CD1c-positive myeloid dendritic cell (primary cell): ENCODE data around the gene ATG2A.
"Not testable (repeated sequence)": the region's sequence is repeated elsewhere in the genome, so short reads cannot be mapped to it uniquely, and the experiment has no call there.

Experiments
- DNase-seq: peaks from one replicate; pipeline ENCODE4 v3.0.0-alpha.2; 2016; ENCODE audit errors: extremely low spot score

The ATG2A gene

DNA sequence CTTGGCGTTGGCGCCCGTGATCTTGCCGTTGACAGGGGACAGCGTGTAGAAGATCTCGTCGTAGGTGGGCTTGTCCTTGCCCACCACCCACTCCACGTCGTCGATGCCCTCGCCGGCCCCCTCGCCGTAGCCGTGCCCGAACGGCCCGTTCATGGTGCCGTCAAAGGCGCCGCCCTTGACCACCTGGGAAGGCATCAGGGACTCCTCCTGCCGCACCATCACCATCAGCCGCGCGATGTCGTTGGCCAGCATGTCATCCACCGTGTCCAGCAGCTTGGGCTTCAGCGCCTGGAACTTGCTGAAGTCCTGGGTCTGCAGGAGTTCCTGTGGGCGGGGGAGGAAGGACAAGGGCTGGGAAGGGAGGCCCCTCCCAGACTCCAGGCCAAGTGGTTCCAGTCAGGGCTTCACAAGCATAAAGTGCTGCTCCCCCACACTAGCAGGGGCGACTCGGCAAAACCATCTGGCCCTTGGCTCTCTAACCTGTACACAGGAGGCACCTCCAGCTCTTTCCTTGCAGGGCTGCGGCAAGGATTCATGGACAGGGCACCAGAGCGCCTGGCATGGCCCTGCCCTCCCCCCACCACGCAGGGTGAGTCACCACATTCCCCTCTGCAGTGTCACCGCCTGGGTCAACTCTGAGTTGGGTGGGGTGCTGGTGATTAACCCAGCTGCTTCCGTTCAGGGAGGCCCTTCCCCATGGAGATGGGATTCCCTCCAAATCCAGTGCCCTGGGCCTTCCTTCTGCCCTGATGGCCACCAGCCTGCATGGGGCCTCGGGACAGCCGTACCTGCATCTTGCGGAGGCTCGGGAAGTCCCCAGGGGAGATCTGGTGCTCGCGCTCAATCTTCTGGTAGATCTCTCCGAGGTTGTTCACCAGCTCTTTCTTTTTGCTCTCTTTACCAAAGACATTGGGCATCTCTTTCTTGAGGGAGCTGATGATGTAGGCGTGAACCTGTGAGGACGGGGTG is 62.2 kb downstream of the ATG2A start:
- DNase-seq: peak; percentile 76

DNA sequence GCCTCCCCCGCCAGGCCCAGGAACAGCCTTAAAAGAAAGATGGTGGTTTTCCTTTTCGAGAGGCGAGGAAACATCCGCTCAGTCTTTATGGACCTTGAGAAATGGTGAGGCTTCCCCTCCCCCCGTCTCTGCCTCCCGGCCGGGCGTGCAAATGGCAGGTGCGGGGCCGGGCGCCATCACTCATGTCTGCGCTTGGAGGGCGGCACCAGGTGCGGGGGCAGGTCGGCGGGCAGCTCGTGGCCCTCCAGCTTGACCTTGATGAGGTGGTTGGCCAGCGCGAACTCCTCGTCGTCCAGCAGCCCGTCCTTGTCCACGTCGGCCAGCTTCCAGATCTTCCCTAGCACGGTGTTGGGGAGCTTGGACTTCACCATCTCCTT is 62.9 kb downstream of the ATG2A start:
- no peak for DNase-seq

DNA sequence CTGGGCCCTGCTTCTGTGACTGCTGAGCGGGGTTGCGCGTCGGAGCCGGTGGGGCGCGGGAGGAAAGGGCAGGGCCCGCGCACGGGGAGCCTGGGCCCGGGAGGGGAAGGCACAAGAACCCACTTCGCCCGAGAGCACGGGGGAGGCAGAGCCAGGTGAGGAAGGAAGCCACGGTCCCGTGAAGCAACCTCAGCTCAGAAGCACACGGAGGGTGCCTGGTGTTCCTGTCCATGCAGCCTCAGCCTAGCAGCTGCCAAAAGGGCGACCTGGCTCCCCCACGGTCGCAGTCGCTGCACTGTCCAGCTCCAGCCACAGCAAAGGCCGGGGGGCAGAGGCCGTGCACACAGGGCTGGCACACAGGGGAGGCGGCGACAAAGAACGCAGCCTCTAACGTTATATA is 63.3 kb downstream of the ATG2A start:
- peak; percentile 42 for DNase-seq

DNA sequence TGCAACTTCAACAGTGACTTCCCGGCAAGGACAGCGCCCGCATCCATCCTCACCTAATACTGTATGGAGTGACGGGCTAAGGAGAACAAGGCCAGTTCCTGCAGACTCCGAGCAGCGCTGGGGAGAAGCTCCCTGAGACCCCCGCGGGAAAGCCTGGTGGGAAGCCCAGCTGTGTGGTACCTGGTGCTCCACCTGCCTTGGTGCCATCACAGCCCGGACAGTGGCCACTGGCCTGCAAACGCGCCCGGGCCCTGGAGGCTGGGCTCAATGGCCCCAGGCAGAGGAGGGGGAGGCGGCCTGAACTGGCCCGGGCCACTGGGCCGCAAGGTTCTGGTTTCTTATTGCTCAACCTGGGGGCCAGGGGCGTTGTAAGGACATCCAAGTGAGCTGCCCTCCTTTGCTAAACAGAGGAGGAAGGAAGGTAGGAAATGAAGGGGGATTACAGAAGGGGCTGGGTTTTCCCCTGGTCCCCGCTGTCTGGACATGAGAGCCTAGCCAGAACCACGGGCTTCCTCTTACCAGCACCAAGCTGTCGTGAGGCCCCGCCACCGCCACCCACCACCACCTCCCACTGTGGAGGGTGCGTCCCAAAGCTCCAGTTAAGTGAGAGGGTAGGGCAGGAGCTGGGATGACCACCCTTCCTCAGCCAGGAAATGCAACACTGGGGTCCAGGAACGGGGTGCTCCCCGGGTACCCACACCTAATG is 64.1 kb downstream of the ATG2A start:
- DNase-seq: peak; percentile 72

DNA sequence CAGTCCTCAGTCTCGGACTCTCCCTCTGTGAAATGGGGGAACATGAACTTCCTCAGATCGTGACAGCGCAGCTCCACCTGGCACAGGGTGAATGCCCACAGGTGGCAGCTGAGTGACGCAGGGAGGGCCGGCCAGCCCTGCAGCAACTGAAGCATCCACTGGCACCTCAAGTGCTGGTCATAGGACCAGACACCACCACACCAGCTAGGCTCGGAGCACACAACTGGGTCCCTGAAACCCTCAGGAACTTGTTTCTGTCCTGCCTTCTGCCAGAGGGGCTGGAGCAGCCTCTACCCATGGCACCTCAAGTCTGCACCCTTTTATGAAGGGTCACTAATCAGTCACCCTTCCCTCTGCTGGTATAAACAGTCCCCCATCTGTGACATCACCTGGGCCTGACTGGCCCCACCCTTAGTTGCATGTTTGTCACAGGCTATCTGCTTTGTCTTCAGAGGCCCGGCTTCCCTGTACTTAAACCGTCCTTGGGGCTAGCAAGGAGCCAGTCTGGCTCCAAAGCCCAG is 65.1 kb downstream of the ATG2A start:
- DNase-seq: no peak

DNA sequence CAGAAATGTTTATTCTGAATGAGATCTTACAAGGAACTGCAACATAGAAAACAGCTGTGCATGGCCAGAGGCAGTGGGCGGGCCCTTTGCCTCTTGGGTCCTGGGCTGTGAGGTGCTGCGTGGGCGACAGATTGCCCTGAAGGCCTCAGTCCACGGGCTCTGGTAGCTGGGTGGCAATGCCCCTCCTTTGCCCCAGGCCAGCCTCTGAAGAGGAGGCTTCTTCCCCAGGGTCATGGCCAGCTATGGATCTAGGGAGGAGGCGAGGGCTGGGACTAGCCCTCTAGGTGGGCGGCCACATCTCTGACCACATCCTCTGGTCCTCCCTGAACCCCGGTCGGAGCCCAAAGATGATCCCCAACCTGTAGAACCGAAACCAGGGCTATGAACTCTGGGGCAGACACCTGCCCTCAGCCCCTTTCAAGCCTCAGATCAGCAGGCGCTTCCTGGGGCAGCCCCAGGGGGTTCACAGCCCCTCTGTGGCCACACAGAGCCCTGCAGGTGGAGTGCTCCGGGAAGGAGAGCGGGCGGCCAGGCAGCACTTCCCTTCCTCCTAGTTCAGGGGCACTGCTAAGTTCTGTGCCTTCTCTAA is 65.9 kb downstream of the ATG2A start:
- DNase-seq: peak; percentile 77

DNA sequence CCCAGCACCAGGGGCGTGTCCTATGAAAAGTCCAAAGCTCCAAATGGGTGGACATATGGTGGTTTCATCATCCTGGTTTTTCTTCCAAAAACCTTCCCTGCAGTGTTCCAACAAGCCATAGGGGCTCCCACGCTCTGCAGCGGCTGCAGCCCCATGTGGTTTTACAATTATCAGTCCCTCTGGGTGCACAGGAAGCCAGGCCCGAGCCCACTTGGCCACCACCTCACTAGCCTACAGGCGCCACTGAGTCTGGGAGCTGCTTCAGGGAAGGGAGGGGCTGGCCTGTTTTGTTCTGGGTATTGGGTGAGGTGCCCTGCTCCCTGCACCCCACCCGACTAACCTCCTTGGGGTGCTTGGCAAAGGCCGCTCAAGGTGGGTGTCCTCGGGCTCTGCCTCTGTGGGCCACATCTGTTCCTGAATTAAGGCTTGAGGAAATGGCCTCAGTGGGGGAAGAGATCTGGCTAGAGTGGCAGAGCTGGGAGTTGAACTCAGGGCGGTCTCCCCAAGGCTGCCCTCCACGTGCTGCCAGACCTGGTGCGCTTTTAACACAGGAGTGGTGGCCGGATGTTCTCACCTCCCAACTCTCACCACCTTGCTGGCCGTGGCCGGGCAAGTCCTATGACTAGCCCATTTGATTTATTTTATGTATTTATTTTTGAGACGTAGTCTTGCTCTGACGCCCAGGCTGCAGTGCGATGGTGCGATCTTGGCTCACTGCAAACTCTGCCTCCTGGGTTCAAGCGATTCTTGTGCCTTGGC is 67.2 kb downstream of the ATG2A start:
- DNase-seq: no peak

DNA sequence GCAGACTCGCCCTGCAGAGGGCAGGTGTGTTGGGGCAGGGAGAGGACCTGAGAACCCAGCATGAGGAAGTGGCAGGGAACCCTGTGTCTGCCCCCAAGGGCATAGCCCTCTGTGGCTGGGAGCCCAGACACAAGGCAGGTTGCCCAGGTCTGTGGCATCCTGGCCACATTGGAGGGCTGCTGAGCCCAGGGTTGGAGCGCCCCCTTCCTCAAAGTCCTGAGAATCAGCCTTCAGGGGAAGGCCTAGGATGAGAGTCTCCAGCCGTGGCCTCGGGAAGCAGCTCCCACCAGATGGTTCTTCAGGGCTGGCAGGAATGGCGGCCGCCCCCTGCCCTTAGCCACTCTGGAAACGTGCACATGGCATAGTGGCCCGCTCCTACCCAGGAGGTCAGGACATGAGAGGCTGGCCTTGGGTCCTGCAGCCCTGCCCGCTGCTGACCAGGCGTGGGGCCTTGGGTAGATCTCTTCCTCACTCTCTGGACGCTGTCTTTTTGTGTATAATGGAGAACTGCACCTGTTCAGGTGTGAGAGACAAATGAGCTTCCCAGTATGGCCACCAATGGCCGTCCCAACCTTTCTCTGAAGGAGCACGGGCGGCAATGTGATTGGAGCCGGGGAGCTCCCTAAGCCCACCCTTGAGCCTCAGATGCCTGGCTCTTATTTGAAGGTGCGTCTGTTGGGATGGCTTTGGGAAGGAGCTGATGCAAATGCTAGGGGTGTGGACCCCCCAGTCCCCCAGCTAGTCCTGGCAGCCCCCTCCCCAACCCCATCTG is 68.0 kb downstream of the ATG2A start:
- no peak for DNase-seq

DNA sequence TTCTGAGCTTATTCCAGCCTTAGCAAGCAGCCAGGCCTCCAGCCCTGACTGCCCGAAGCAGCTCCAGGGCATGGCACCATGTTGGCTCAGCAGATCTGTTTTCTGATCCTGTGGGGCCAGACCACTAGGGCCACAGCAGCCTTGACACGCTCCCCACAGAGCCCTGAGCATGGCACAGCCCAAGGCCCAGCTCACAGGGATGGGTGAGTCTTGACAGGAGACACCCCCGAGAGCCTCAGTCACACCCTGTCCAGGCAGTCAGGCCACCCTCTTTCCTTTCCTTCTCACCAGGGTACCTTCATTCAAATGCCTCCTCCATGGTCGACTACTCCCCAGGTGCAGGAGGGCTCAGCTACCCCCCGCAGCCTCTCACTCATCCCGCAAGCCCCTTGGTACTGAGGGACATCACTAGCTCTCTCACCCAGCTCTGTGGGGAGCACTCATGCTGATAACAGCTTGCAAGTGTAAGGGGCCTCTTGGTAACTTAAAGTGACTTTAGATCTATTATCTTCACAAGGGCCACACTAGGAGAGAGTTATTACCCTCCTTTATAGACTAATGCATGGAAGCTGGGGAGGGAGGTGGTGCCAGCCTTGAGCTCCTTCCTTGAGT is 68.7 kb downstream of the ATG2A start:
- DNase-seq: no peak

DNA sequence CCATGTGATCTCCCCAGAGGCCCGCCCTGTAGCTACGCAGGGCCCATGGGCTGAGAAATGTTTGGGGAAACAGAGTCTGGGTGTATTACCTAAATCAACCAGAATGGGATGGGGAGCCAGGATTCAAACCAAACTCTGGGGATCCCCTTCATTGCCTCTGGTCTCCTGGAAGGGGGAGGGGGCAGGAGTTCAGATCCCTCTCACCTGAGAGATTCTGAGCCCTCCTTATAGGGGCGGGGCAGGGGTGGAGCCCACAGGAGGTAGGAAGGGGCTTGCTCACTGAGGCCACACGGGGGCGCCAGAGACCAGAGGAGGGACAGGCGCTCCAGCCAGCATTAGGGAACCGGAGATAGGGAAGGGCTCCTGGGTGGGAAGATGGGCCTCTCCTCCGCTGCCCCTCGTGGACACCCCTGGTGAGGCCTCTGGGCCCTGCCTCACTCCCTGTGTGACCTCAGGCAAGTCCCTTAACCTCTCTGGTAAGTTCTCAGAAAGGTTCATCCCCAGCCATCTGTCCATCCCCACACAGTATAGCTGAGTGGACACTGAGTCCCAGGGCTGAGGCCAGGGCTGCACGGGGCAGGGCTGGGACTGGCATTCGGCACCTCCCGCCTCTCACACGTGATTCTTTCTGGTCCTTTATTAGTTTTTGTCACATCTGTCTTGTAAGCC is 69.9 kb downstream of the ATG2A start:
- peak; percentile 97 for DNase-seq

DNA sequence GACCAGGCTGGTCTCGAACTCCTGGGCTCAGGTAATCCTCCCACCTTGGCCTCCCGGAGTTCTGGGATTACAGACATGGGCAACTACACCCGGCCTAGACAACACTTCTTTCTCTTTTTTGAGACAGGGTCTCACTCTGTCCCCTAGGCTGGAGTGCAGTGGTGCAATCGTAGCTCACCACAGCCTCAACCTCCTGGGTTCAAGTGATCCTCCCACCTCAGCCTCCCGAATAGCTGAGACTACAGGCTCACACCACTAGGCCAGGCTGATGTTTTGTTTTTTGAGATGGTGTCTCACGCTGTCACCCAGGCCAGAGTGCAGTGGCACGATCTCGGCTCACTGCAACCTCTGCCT is 71.3 kb downstream of the ATG2A start:
- DNase-seq: not testable (repeated sequence)

DNA sequence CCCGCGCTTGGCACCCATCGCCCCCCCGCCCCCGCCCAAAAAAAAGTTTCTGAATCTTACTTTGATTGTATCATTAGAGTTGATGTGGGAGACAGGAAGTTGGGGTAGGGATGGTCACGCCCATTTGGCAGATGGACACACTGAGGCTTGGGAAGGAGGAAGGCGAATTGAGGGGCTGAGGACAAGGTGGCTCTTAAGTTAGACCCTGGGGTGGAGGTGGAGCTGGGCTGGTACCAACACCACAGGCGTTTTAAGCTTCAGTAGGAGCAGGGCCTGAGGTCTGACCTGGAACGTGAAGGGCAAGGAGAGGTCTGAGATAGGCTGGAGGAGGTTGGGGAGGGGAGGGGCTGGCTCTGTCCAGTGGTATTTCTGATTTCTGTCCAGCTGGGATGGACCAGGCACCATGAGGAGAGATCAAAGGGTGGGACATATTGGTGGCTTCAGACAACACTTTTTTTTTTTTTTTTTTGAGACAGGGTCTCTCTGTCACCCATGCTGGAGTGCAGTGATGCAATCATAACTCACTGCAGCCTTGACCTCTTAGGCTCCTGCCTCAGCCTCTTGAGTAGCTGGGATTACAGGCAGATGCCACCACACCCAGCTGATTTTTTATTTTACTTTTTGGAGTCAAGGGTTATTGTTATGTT is 71.8 kb downstream of the ATG2A start:
- DNase-seq: no peak
